ENCODE measurements around the gene RALGAPA2.

The RALGAPA2 gene

GRCh38 chr20:20386192-20386591, 326.3 kb downstream of the RALGAPA2 start:
- Histone ChIP-seq H3K9ac (ENCODE audit: insufficient read length, low read depth) (no peak overlapping the region), H3K4me3 (ENCODE audit: insufficient read length, low read depth) (no peak overlapping the region), H3K36me3 (ENCODE audit: insufficient read depth, insufficient read length, low read length) (no peaks in the 10 kb centered on the region), H3K4me1 (ENCODE audit: insufficient read depth, insufficient read length) (no peaks in the 10 kb centered on the region), H3K9me3 (ENCODE audit: insufficient read depth, low read length) (0 out of 2 replicates have a peak, but pooled peaks cover under 1% of the 10 kb centered on the region), H3K27me3 (ENCODE audit: insufficient read depth, insufficient read length) (no peaks in the 10 kb centered on the region)
- TF ChIP-seq ZNF274 (IDR thresholded peaks at IDR 0.05; ENCODE audit: low read depth, low read length) (no peak), SUZ12 (IDR thresholded peaks at IDR 0.05; ENCODE audit: extremely low read depth, insufficient read depth, insufficient read length) (no peak), YY1 (IDR thresholded peaks at IDR 0.05; ENCODE audit: insufficient read depth, insufficient read length) (no peak)
- no peak for DNase-seq (ENCODE audit: low read depth, low spot score)

- Histone ChIP-seq H3K4me3 (ENCODE audit: insufficient read length, low read depth) (no peak overlapping the region), H3K9me3 (ENCODE audit: insufficient read depth, low read length) (peaks cover 14% of the 10 kb centered on the region; the same call in 1 of the 2 replicates), H3K27me3 (ENCODE audit: insufficient read depth, insufficient read length) (peaks cover 18% of the 10 kb centered on the region), H3K4me1 (ENCODE audit: insufficient read depth, insufficient read length) (peaks cover 6% of the 10 kb centered on the region), H3K36me3 (ENCODE audit: insufficient read depth, insufficient read length, low read length) (no peaks in the 10 kb centered on the region), H3K9ac (ENCODE audit: insufficient read length, low read depth) (no peak overlapping the region)
- DNase-seq (ENCODE audit: low read depth, low spot score): no peak
- TF ChIP-seq SUZ12 (IDR thresholded peaks at IDR 0.05; ENCODE audit: extremely low read depth, insufficient read depth, insufficient read length) (no peak), ZNF274 (IDR thresholded peaks at IDR 0.05; ENCODE audit: low read depth, low read length) (no peak), YY1 (IDR thresholded peaks at IDR 0.05; ENCODE audit: insufficient read depth, insufficient read length) (no peak)
Measured at GRCh38 chr20:20375862-20376261, 336.6 kb downstream of the RALGAPA2 start.

GRCh38 chr20:20373091-20373571, 339.3 kb downstream of the RALGAPA2 start:
- no peak for DNase-seq (ENCODE audit: low read depth, low spot score)
- Histone ChIP-seq H3K36me3 (ENCODE audit: insufficient read depth, insufficient read length, low read length) (no peaks in the 10 kb centered on the region), H3K9me3 (ENCODE audit: insufficient read depth, low read length) (no peaks in the 10 kb centered on the region), H3K4me3 (ENCODE audit: insufficient read length, low read depth) (no peak overlapping the region), H3K27me3 (ENCODE audit: insufficient read depth, insufficient read length) (peaks cover 43% of the 10 kb centered on the region), H3K4me1 (ENCODE audit: insufficient read depth, insufficient read length) (peaks cover 6% of the 10 kb centered on the region), H3K9ac (ENCODE audit: insufficient read length, low read depth) (no peak overlapping the region)
- no peak for TF ChIP-seq ZNF274 (IDR thresholded peaks at IDR 0.05; ENCODE audit: low read depth, low read length)
- no peak for TF ChIP-seq YY1 (IDR thresholded peaks at IDR 0.05; ENCODE audit: insufficient read depth, insufficient read length)
- TF ChIP-seq SUZ12 (IDR thresholded peaks at IDR 0.05; ENCODE audit: extremely low read depth, insufficient read depth, insufficient read length): no peak

- Histone ChIP-seq H3K9ac (ENCODE audit: insufficient read length, low read depth) (no peak overlapping the region), H3K36me3 (ENCODE audit: insufficient read depth, insufficient read length, low read length) (no peaks in the 10 kb centered on the region), H3K9me3 (ENCODE audit: insufficient read depth, low read length) (no peaks in the 10 kb centered on the region), H3K4me3 (ENCODE audit: insufficient read length, low read depth) (no peak overlapping the region), H3K27me3 (ENCODE audit: insufficient read depth, insufficient read length) (peaks cover 50% of the 10 kb centered on the region), H3K4me1 (ENCODE audit: insufficient read depth, insufficient read length) (peaks cover 6% of the 10 kb centered on the region)
- TF ChIP-seq ZNF274 (IDR thresholded peaks at IDR 0.05; ENCODE audit: low read depth, low read length) (no peak), SUZ12 (IDR thresholded peaks at IDR 0.05; ENCODE audit: extremely low read depth, insufficient read depth, insufficient read length) (no peak), YY1 (IDR thresholded peaks at IDR 0.05; ENCODE audit: insufficient read depth, insufficient read length) (no peak)
- DNase-seq (ENCODE audit: low read depth, low spot score): no peak
Measured at GRCh38 chr20:20371681-20372080, 340.8 kb downstream of the RALGAPA2 start.

GRCh38 chr20:20371083-20371482, 341.4 kb downstream of the RALGAPA2 start:
- no peak for TF ChIP-seq ZNF274 (IDR thresholded peaks at IDR 0.05; ENCODE audit: low read depth, low read length)
- TF ChIP-seq SUZ12 (IDR thresholded peaks at IDR 0.05; ENCODE audit: extremely low read depth, insufficient read depth, insufficient read length): no peak
- Histone ChIP-seq H3K9me3 (ENCODE audit: insufficient read depth, low read length) (no peaks in the 10 kb centered on the region), H3K36me3 (ENCODE audit: insufficient read depth, insufficient read length, low read length) (no peaks in the 10 kb centered on the region), H3K9ac (ENCODE audit: insufficient read length, low read depth) (peak overlapping the region; percentile 16), H3K27me3 (ENCODE audit: insufficient read depth, insufficient read length) (peaks cover 55% of the 10 kb centered on the region), H3K4me3 (ENCODE audit: insufficient read length, low read depth) (no peak overlapping the region), H3K4me1 (ENCODE audit: insufficient read depth, insufficient read length) (peaks cover 6% of the 10 kb centered on the region)
- DNase-seq (ENCODE audit: low read depth, low spot score): no peak

GRCh38 chr20:20370094-20370575, 342.3 kb downstream of the RALGAPA2 start:
- no peak for DNase-seq (ENCODE audit: low read depth, low spot score)
- H3K9ac ChIP-seq (ENCODE audit: insufficient read length, low read depth): peak overlapping the region; percentile 67
- no peaks in the 10 kb centered on the region for H3K36me3 ChIP-seq (ENCODE audit: insufficient read depth, insufficient read length, low read length)
- H3K9me3 ChIP-seq (ENCODE audit: insufficient read depth, low read length): no peaks in the 10 kb centered on the region
- H3K4me3 ChIP-seq (ENCODE audit: insufficient read length, low read depth): peak overlapping the region; percentile 45
- peaks cover 6% of the 10 kb centered on the region for H3K4me1 ChIP-seq (ENCODE audit: insufficient read depth, insufficient read length)
- peaks cover 60% of the 10 kb centered on the region for H3K27me3 ChIP-seq (ENCODE audit: insufficient read depth, insufficient read length)
- TF ChIP-seq ZNF274 (IDR thresholded peaks at IDR 0.05; ENCODE audit: low read depth, low read length) (no peak), SUZ12 (IDR thresholded peaks at IDR 0.05; ENCODE audit: extremely low read depth, insufficient read depth, insufficient read length) (no peak), YY1 (IDR thresholded peaks at IDR 0.05; ENCODE audit: insufficient read depth, insufficient read length) (no peak)

GRCh38 chr20:20369250-20370093, 343.0 kb downstream of the RALGAPA2 start:
- peak overlapping the region; percentile 45 for H3K4me3 ChIP-seq (ENCODE audit: insufficient read length, low read depth)
- TF ChIP-seq YY1 (IDR thresholded peaks at IDR 0.05; ENCODE audit: insufficient read depth, insufficient read length) (no peak), SUZ12 (IDR thresholded peaks at IDR 0.05; ENCODE audit: extremely low read depth, insufficient read depth, insufficient read length) (no peak), ZNF274 (IDR thresholded peaks at IDR 0.05; ENCODE audit: low read depth, low read length) (no peak)

More at GRCh38 chr20:20369250-20370093, 343.0 kb downstream of the RALGAPA2 start:
- H3K36me3 ChIP-seq (ENCODE audit: insufficient read depth, insufficient read length, low read length): no peaks in the 10 kb centered on the region
- no peak for DNase-seq (ENCODE audit: low read depth, low spot score)
- H3K4me1 ChIP-seq (ENCODE audit: insufficient read depth, insufficient read length): peaks cover 6% of the 10 kb centered on the region
- H3K9me3 ChIP-seq (ENCODE audit: insufficient read depth, low read length): no peaks in the 10 kb centered on the region
- H3K9ac ChIP-seq (ENCODE audit: insufficient read length, low read depth): peak overlapping the region; percentile 67
- H3K27me3 ChIP-seq (ENCODE audit: insufficient read depth, insufficient read length): peaks cover 61% of the 10 kb centered on the region

Measured in NT2/D1 (cell line).